GM21528 (cell line): ENCODE results near the gene RIPPLY3.
"Not testable (repeated sequence)": the region's sequence is repeated elsewhere in the genome, so short reads cannot be mapped to it uniquely, and the experiment has no call there.

Experiments used
- ATAC-seq: cut with Tn5 transposase; IDR thresholded peaks from one replicate; pipeline ENCODE4 v1.9.1; 2021; ENCODE audit warnings: mild to moderate bottlenecking, moderate library complexity; ENCODE audit not compliant: unreplicated experiment, low FRiP score

The RIPPLY3 gene

DNA sequence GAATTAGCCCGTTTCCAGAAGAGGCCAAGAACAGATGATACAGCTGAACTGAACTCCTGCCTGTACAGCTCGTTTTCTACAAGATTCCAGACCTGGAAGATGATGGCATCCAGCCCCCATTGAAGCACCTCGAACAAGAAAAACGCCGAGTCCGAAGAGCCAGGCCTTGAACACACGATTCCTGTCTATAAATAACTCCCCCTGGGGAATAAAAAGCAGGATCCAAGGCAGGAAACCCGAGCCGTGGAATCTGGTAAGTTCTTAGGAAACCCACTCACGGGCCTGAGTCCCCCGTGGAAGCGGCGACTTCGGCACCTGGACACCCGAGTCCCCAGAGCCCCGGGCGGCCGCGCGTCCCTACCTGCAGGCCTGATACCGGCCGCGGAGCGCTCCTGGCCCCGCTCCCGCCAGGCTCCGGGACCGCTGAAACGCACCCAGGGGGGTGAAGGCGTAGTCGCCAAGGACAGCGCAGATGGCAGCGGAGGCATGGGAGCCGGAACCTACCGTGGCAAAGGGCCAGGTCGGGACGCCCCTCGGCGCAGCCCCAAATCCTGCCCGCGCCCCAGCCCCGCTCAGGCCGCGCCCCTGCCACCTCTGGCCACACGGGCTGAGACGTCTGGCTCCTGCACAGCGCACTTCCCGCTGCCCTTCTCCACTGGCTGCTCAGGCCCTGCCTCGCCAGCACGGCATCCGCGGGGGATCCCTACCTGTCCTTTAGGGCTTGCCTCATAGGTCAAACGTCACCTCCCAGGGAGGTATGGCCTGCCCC, 26.0 kb upstream of the RIPPLY3 start:
- no peak for ATAC-seq

DNA sequence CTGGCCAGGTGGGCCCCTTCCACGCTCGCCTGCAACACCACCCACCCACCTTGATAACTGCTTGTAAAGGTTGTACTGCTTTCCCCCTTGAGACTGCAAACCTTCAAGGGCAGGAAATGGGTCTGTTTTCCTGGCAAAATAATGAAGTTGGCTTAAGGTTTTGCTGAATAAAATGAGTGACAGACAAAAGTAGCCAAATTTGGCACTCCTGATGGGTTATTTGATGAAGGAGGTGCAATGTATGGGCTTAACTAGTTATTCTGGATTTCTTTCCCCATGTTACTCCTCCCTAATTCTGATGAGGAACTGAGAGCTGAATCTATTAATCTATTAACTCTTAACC, 25.5 kb upstream of the RIPPLY3 start:
- no peak for ATAC-seq

DNA sequence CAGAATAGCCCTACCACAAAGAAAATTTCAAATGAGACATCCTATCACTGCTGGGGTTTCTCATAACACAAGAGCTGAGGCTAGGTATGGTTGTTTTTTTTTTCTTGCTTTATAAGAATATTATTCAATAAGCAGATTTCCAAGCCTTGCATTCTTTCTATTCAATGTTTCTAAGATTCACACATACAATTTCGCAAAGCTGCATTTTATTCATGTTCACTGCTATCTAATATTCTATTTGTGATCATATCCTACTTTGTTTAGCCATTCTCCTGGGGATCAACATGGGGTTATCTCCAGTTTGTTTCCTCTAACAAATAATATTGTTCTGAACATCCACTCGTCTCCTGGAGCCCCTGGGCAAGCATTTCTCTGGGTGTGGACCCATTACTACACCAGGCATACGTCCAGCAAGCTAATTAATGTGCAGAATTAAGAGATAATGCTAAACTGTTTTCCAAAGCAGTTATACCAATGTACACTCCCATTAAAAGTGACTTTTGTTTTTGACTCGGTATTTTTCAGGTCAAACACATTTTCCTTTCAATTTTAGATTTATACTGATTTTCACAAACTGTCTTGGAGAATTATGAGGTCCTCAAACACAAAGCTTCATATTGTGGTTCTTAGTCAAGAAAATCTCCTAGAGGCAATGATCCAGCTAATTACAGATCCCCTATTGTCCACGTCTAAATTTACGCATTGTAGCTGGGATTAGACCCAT, 24.4 kb upstream of the RIPPLY3 start:
- no peak for ATAC-seq

DNA sequence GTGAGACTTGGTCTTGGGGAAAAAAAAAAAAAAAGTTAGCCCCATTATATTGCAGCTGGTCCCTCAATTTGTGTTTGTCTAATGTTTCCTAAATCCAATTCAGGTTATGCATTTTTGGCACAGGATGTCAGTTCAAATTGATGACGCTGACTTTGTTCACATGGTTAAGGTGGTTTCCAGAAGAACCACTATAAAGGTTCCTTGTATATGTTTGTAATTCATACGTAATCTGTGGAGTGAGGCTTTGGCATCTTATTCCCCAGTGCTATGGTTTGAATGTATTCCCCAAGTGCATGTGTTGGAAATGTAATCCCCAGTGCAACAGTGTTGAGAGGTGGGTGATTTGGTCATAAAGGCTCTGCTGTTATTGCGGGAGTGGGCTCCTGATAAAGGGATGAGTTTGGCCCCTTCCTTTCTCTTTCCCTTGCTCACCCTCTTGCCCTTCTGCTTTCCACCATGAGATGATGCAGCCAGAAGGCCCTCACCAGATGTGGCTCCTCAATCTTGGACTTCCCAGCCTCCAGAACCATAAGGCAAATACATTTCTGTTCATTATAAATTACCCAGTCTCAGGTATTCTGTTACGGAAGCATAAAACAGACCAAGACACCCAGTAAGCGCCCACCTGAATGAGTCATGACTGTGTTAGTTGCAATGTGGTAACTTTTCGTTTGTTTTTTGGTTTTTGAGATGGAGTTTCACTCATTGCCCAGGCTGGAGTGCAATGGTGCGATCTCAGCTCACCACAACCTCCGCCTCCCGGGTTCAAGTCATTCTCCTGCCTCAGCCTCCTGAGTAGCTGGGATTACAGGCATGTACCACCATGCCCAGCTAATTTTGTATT, 20.5 kb upstream of the RIPPLY3 start:
- ATAC-seq = no peak

DNA sequence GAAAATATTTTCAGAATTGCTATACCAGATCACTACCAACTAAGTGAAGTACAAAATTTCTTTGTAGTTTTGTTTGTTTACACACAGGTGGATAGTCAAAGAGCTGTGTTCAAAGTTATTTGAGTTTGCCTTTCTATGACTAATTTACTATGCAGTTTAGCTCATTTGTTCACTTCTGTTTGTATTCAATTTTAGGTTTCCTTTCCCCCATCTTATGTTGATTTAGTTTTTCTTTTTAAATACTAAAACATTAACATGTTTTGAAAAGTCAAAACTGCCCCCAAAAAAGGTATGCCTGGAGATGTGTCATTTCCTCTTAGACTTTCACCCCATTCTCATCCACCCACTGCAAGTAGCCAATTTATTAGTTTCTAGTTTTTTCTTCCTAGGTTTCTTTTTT, 18.7 kb upstream of the RIPPLY3 start:
- no peak for ATAC-seq

DNA sequence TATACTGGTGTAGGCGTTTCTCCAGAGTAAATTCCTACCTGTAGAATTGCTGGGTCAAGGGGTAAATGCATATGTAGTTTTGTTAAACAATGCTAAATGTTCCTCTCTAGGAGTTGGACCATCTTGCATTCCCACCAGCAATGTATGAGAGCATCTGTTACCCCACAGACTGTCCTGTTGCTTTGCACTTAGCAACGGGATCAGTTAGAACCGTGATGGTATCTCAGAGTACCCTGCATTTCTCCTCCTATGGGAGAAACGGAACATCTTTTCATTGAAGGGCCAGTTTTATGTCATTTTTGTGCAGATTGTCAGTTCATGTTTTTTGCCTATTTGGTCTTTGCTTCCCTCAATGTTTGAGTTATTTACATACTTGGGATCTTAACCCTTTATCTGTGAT, 18.0 kb upstream of the RIPPLY3 start:
- no peak for ATAC-seq

DNA sequence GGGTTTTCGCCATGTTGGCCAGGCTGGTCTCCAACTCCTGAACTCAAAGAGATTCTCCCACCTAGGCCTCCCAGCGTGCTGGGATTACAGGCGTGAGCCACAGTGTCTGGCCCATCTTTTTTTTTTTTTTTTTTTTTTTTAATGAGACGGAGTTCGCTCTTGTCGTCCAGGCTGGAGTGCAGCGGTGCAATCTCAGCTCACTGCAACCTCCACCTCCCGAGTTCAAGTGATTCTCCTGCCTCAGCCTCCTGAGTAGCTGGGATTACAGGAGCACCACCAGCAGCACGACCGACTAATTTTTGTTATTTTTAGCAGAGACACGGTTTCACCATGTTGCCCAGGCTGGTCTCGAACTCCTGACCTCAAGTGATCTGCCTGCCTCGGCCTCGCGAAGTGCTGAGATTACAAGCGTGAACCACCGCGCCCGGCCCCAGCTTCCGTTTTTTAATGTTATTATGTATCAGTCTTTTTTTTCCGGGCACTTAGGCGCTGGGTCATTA, 17.3 kb upstream of the RIPPLY3 start:
- ATAC-seq = not testable (repeated sequence)

DNA sequence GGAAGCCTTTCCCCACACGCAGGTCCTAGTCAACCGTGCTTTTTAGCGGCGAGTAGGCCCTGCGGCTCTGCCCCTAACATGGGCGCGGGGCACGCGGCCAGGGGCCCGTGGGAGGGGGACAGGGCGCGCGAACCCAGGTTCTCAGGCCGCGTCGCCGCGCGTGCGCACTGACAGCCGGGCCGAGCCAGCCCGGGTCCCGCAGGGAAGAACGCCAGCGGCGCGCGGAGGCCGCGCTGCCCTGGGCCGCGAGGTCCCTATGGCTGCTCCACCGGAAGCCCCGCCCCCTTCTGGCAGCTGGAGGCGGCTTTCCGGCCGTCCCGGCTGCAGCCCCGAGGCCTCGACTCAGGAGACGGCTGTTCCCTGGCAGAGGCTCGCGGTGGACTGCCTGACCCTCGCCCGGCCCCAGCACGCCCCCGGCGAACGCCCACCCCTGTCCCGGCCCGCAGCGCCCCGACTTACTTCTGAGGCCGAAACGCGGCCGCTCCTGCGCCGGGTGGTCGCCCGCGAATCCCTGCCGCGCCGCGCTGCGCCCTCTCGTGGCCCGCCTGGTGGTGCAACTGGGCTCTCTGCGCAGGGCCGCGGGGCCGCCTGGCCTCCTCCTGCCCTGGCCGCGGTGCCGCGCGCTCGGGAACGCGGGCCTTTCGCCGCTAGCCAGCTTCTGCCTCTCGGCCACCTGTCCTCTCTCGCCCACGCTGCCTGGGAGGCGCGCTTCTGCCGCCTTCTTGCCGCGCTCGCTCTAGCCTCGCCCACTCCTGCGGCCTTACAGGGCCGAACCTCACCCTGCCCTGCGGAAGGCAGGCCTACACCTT, 16.6 kb upstream of the RIPPLY3 start:
- peak; percentile 93 for ATAC-seq

DNA sequence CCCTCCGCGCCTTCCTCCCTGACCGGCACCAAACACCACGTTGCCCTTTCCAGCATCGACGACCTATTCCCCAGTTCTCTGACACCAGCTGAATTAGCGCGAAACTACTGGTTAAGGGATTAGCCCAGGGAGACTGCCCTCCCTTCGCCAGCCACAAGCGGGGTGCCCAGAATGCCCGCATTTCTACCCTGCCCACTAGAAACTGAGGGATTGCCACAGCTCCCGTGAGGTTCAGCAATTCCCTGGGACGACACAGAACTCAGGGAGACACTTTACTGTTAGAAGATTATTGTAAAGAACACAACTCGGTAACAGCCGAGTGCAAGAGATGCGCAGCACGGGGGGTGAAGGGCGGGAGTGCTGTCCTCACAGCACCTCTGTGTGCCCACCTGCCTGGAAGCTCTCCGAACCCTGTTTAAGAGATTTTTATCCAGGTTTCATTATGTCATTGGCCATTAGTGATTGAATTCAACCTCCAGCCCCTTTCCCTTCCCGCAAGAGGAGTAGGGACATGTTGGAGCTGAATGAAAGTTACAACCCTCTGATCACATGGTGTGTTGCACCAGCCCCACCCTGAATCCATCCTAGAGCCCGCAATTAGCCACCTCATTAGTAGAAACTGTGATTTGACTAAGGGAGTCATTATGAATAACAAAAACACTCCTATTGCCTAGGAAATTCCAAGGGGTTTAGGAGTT, 15.8 kb upstream of the RIPPLY3 start:
- ATAC-seq = no peak

DNA sequence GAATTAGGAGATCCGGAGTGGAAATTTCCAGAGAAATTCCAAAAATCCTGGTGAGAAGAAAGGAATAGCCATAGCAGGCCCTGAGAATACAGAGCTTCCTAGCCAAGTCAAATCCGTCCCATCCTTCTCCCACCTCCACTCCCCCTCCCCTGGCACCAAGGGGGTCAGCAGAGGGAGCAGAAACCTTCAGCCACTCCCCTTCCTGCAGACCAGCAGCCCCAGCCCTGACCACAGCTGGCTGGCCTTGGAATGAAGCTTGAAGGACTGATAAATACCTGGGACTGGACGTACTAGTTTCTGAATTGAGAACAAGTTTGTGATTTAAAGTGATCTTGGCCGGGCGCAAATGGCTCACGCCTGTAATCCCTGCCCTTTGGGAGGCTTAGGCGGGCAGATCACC, 13.8 kb upstream of the RIPPLY3 start:
- no peak for ATAC-seq

DNA sequence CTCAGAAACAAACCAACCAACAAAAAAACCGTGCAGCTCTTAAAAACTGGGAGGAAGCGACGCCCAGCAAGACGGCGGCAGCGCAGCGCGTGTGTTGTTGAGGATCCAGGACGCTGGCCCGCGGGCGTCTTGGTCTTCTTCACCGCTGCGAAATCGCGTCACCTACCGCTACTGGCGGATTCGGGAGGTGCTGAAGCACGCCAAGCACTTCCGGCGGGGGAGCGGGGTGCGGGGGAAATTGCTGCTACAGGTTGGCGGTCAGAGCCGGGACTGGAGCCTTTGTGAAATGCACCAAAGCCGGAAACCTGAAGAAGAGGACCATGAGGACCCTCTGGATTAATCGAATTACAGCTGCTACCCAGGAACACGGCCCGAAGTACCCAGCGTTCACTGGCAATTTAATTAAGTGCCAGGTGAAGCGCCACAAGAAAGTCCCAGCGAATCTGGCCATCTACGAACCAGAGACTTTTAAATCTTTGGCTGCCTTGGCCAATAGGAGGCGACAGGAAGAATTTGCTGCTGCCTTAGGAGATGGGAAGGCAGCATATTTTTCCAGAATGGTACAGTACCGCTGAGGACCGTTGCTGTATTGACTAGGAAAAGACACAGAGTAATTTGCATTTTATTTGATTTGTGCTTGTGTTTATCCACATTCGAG, 11.9 kb upstream of the RIPPLY3 start:
- ATAC-seq = no peak

DNA sequence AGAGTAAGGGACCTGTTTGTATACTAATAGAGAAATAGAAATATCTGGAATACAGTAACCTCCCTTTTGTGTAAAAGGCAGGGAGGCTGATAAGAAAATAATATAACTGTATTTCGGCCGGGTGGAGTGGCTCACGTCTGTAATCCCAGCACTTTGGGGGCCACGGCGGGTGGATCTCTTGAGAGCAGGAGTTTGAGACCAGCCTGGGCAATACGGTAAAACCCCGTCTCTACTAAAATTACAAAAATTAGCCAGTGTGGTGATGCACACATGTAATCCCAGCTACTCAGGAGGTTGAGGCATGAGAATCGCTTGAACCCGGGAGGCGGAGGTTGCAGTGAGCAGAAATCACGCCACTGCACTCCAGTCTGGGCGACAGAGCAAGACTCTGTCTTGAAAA, 11.2 kb upstream of the RIPPLY3 start:
- ATAC-seq = not testable (repeated sequence)

DNA sequence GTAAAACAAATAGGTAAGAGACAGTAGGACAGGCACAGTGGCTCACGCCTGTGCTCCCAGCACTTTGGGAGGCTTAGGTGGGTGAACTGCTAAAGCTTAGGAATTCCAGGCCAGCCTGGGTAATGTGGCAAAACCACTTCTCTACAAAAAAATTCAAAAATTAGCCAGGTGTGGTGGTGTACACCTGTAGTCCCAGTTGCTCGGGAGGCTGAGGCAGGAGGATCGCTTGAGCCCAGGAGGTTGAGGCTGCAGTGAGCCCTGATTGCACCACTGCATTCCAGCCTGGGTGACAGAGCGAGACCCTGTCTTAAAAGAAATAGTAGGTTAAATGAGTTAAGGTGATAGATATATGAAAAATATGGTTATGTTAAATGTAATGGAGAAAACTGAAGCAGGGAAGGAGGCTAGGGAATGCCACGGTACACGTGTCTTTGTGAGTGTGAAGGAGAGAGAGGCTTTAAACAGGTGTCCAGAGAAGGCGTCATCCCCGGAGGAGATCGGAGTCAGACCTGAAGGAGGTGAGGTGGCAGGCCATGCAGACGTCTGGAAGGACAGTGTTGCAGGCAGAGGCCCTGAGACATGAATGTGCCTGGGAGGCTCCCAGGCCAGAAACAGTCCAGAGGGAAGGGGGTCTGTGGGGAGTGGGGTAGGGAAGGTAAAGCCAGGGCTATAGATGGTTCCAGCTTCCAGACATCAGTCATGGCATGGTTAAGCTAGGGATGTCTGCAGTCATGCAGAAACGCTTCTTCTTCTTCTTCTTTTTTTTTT, 7.2 kb upstream of the RIPPLY3 start:
- no peak for ATAC-seq

DNA sequence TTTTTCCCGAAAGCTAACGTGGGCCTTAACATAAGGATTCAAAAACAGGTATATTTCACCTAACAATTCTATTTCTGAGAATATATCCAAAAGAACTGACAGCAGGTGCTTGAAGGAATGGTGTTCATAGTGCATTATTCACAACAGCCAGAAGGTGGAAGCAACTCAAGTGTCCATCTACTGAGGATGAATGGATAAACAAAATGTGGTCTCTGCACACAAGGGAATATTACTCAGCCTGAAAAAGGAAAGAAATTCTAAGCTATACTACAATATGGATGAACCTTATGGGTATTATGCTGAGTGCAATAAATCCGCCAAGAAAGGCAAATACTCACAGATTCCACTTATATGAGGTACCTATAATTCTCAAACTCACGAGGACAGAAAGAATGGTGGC, 6.1 kb upstream of the RIPPLY3 start:
- ATAC-seq = no peak

DNA sequence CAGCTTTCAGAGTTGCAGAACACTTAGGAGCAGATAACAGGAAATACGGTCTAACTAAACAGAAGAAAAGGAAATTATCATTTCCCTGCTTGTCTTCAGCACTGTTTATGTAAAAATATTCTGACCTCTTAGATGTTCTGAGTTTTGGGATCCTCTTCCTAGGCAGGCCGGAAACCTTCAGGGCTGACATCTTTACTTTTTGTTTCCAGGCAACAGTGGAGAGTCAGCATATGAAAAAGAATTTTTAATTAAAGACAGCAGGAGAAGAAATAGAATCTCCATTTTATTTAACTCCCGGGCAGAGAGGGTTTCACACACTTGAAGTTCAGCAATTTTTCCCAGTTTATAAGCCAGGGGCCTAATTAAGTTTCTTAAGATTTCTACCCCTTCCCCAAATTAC, 5.1 kb upstream of the RIPPLY3 start:
- ATAC-seq = no peak

DNA sequence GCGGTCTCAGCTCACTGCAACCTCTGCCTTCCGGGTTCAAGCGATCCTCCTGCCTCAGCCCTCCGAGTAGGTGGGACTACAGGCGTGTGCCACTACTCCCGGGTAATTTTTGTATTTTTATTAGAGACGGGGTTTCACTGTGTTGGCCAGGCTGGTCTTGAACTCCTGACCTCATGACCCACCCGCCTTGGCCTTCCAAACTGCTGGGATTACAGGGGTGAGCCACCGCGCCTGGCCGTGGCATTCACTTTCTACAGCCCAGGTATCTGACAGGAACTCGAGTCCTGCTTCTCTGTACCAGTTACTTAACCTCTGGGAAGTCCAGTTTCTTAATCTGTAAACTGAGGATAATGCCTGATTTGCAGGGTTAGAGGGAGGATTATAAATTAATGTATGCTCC, 3.7 kb upstream of the RIPPLY3 start:
- ATAC-seq = not testable (repeated sequence)

DNA sequence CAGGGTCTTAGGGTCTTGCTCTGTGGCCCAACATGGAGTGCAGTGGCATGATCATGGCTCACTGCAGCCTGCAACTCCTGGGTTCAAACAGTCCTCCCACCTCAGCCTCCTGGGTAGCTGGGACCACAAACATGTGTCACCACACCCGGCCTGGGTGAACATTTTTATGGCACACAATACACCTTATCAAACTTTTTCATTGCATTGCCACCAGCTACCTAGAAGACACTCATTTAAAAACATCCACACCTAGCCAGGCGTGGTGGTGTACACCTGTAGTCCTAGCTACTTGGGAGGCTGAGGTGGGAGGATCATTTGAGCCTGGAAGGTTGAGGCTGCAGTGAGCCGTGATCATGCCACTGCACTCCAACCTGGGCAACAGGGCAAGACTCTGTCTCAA, 2.6 kb upstream of the RIPPLY3 start:
- ATAC-seq = not testable (repeated sequence)
